Fibroblast of lung (primary cell): Measurements from ENCODE around the gene FCHO2. TPM values are rescaled to one million over a fixed set of nuclear protein-coding genes. Genes with fewer than 3 reads are reported as not detected.

Source experiments
- DNase-seq, 2 donors: peaks; one replicate each; pipeline versions ENCODE4 v3.0.0 to v3.0.0-alpha.2; 2010; ENCODE audit warnings: low read depth in 2 of 2
- H2AFZ ChIP-seq: 2 replicates; pipeline ENCODE4 v1.5.1; 2012; ENCODE audit warnings: low read length, control low read depth, inconsistent platforms
- H3K27ac ChIP-seq: 2 replicates; pipeline ENCODE4 v1.5.1; 2011; ENCODE audit warnings: low read length, control low read depth; ENCODE audit not compliant: insufficient read depth
- H3K27me3 ChIP-seq: 2 replicates; pipeline ENCODE4 v1.5.1; 2011; ENCODE audit warnings: mild to moderate bottlenecking, low read length; ENCODE audit not compliant: control insufficient read depth, insufficient read depth
- H3K36me3 ChIP-seq: 2 replicates; pipeline ENCODE4 v1.5.1; 2011; ENCODE audit warnings: low read length; ENCODE audit not compliant: control insufficient read depth, insufficient read depth
- H3K4me1 ChIP-seq: 2 replicates; pipeline ENCODE4 v1.5.1; 2011; ENCODE audit warnings: low read length; ENCODE audit not compliant: control insufficient read depth, insufficient read depth; ENCODE audit errors: extremely low read depth
- H3K4me2 ChIP-seq: 2 replicates; pipeline ENCODE4 v1.5.1; 2011; ENCODE audit warnings: low read length, control low read depth; ENCODE audit not compliant: insufficient read depth; ENCODE audit errors: extremely low read depth
- H3K4me3 ChIP-seq, 4 experiments: fragments of 200-600 bp in 1 of 4; sonication (generic) in 1 of 4; replicated peaks in 1 of 4; 2 replicates each; pipeline ENCODE4 v1.5.1; 2011 to 2016; ENCODE audit warnings: low read length in 4 of 4, low read depth in 3 of 4, mild to moderate bottlenecking in 3 of 4, control low read depth in 2 of 4, inconsistent platforms in 1 of 4, mixed read lengths in 1 of 4; ENCODE audit not compliant: insufficient read depth in 1 of 4; ENCODE audit errors: control extremely low read depth in 1 of 4
- H3K79me2 ChIP-seq: 2 replicates; pipeline ENCODE4 v1.5.1; 2012; ENCODE audit warnings: mild to moderate bottlenecking, low read length, inconsistent platforms; ENCODE audit not compliant: control insufficient read depth, insufficient read depth
- H3K9ac ChIP-seq: 2 replicates; pipeline ENCODE4 v1.5.1; 2011; ENCODE audit warnings: mild to moderate bottlenecking, low read length, control low read depth; ENCODE audit not compliant: insufficient read depth
- H3K9me3 ChIP-seq: 2 replicates; pipeline ENCODE4 v1.5.1; 2012; ENCODE audit warnings: low read depth, low read length; ENCODE audit not compliant: control insufficient read depth, insufficient read depth
- H4K20me1 ChIP-seq: 2 replicates; pipeline ENCODE4 v1.5.1; 2011; ENCODE audit warnings: low read length; ENCODE audit not compliant: control insufficient read depth, insufficient read depth; ENCODE audit errors: extremely low read depth
- EZH2 ChIP-seq: IDR thresholded peaks from 2 replicates; pipeline ENCODE4 v1.5.1; 2012; ENCODE audit warnings: low read length, control low read depth, mild to moderate bottlenecking; ENCODE audit errors: missing control alignments
- polyA plus RNA-seq, 2 donors: library from polyadenylated mRNA; depleted of rRNA in 1 of 2; stranded (reverse) in 1 of 2; unstranded in 1 of 2; fragments of >200 nt; gene quantifications; 2 replicates each; pipeline ENCODE4 v1.2.1, GENCODE V29; 2011 to 2012; ENCODE audit warnings: missing spikeins in 1 of 2
- total RNA-seq: library from RNA; depleted of rRNA; stranded (reverse); fragments of >200 nt; gene quantifications from 2 replicates; pipeline ENCODE4 v1.2.1, GENCODE V29; 2014
- TF ChIP-seq, protein P1 (sequence below), 2 donors: IDR thresholded peaks in 1 of 2; conservative IDR thresholded peaks in 1 of 2; 1 replicate in 1 of 2; 2 replicates in 1 of 2; pipeline ENCODE4 v1.5.1; 2011 to 2012; ENCODE audit warnings: low read length in 2 of 2, control low read depth in 1 of 2, inconsistent platforms in 1 of 2, low read depth in 1 of 2, mild to moderate bottlenecking in 1 of 2

FCHO2 gene
- total and polyA plus RNA-seq, 2 donors (not counting 1 experiment from before 2014, with no cell fraction given) = 11.3 to 19.2 TPM

- H3K4me3 ChIP-seq = no peak overlapping the region
- H3K36me3 ChIP-seq = no peaks in the 10 kb centered on the region
- TF ChIP-seq, protein P1, sequence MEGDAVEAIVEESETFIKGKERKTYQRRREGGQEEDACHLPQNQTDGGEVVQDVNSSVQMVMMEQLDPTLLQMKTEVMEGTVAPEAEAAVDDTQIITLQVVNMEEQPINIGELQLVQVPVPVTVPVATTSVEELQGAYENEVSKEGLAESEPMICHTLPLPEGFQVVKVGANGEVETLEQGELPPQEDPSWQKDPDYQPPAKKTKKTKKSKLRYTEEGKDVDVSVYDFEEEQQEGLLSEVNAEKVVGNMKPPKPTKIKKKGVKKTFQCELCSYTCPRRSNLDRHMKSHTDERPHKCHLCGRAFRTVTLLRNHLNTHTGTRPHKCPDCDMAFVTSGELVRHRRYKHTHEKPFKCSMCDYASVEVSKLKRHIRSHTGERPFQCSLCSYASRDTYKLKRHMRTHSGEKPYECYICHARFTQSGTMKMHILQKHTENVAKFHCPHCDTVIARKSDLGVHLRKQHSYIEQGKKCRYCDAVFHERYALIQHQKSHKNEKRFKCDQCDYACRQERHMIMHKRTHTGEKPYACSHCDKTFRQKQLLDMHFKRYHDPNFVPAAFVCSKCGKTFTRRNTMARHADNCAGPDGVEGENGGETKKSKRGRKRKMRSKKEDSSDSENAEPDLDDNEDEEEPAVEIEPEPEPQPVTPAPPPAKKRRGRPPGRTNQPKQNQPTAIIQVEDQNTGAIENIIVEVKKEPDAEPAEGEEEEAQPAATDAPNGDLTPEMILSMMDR (conservative IDR thresholded peaks at IDR 0.05 in 1 of 2, IDR thresholded peaks at IDR 0.05 in 1 of 2; ENCODE audit: low read depth in 1 of 2, low read length in 2 of 2) = no peak
- TF ChIP-seq EZH2 = no peak
- no peaks in the 10 kb centered on the region for H3K27me3 ChIP-seq
- H3K9ac ChIP-seq = no peak overlapping the region
- H3K9me3 ChIP-seq = no peaks in the 10 kb centered on the region
- no peak overlapping the region for H3K27ac ChIP-seq
- DNase-seq = no peak
- H3K79me2 ChIP-seq = no peaks in the 10 kb centered on the region
- H4K20me1 ChIP-seq = no peaks in the 10 kb centered on the region
- no peaks in the 10 kb centered on the region for H3K4me1 ChIP-seq
- H3K4me2 ChIP-seq = no peak overlapping the region
- H2AFZ ChIP-seq = no peak overlapping the region
Observed at GRCh38 chr5:73081093-73081492, 125.3 kb downstream of the FCHO2 start.

GRCh38 chr5:73088026-73088425 lies 132.2 kb downstream of the FCHO2 start:
- Histone ChIP-seq H3K4me1 (no peaks in the 10 kb centered on the region), H3K4me3 (no peak overlapping the region), H3K36me3 (no peaks in the 10 kb centered on the region), H3K9me3 (no peaks in the 10 kb centered on the region), H3K27ac (no peak overlapping the region), H3K4me2 (no peak overlapping the region), H3K27me3 (no peaks in the 10 kb centered on the region), H3K9ac (no peak overlapping the region), H4K20me1 (no peaks in the 10 kb centered on the region), H2AFZ (no peak overlapping the region), H3K79me2 (no peaks in the 10 kb centered on the region)
- TF ChIP-seq EZH2 = no peak
- TF ChIP-seq, protein P1 (conservative IDR thresholded peaks at IDR 0.05 in 1 of 2, IDR thresholded peaks at IDR 0.05 in 1 of 2; ENCODE audit: low read depth in 1 of 2, low read length in 2 of 2) = no peak
- DNase-seq = peak in 1 of 2 donors; percentile 29

- H3K4me1 ChIP-seq = peaks cover 2% of the 10 kb centered on the region
- H3K27me3 ChIP-seq = no peaks in the 10 kb centered on the region
- no peaks in the 10 kb centered on the region for H3K9me3 ChIP-seq
- H3K4me2 ChIP-seq = no peak overlapping the region
- H3K9ac ChIP-seq = no peak overlapping the region
- H3K4me3 ChIP-seq = no peak overlapping the region
- DNase-seq = peak; percentile 53 to 82
- H3K79me2 ChIP-seq = no peaks in the 10 kb centered on the region
- H3K36me3 ChIP-seq = no peaks in the 10 kb centered on the region
- H3K27ac ChIP-seq = no peak overlapping the region
- TF ChIP-seq EZH2 = no peak
- TF ChIP-seq, protein P1 (conservative IDR thresholded peaks at IDR 0.05 in 1 of 2, IDR thresholded peaks at IDR 0.05 in 1 of 2; ENCODE audit: low read depth in 1 of 2, low read length in 2 of 2) = no peak
- no peaks in the 10 kb centered on the region for H4K20me1 ChIP-seq
- no peak overlapping the region for H2AFZ ChIP-seq
Observed at GRCh38 chr5:73093943-73094342, 138.1 kb downstream of the FCHO2 start.
